GM12878 (cell line): ENCODE measurements around the gene INO80C. TPM values are rescaled to one million over a fixed set of nuclear protein-coding genes. Genes with fewer than 3 reads are reported as not detected.

Experiments used
- ATAC-seq: fragments of 200-7000 bp; cut with Tn5 transposase; 3 replicates; pipeline ENCODE4 v1.9.1; 2020; ENCODE audit warnings: mild to moderate bottlenecking, moderate library complexity
- BruUV-seq: library from RNA; stranded (reverse); fragments of 400-500 nt; replicated peaks from 2 replicates; lab custom pipeline; 2021; lab: Mats Ljungman, UMichigan
- CTCF ChIA-PET: fragments of 300-600 bp; sonication (Branson Sonifier 250); formaldehyde crosslinking; extraction: SDS; loops from one replicate; lab custom pipeline; 2021; ENCODE audit warnings: inconsistent platforms; lab: Yijun Ruan, JAX
- POLR2A ChIA-PET: fragments of 350-600 bp; formaldehyde crosslinking; extraction: SDS; loops from one replicate; lab custom pipeline; 2021; ENCODE audit warnings: inconsistent platforms; lab: Charles Lee
- RAD21 ChIA-PET: fragments of 300-600 bp; sonication (Branson Sonifier 250); formaldehyde crosslinking; loops from one replicate; lab custom pipeline; 2023; ENCODE audit warnings: antibody characterized with exemption; ENCODE audit not compliant: unreplicated experiment; lab: Charles Lee
- SMC1A ChIA-PET: fragments of 300-600 bp; sonication (Branson Sonifier 250); formaldehyde crosslinking; loops from one replicate; lab custom pipeline; 2023; ENCODE audit not compliant: unreplicated experiment, uncharacterized antibody; lab: Charles Lee
- DNase-seq: peaks from one replicate; pipeline ENCODE4 v3.0.0-alpha.2; 2011; ENCODE audit warnings: low read depth, low spot score
- FAIRE-seq: peaks from 3 replicates; lab custom pipeline; 2011; peaks lifted over from hg19 to GRCh38; lab: Jason Lieb, UNC
- H2AFZ ChIP-seq: 2 replicates; pipeline ENCODE4 v1.6.0; 2011; ENCODE audit warnings: low read depth, low read length, control low read depth; ENCODE audit not compliant: control insufficient read depth
- H3K27ac ChIP-seq: 2 replicates; pipeline ENCODE4 v1.5.1; 2011; ENCODE audit warnings: control low read depth; ENCODE audit not compliant: control insufficient read depth, insufficient read depth
- H3K27me3 ChIP-seq, 2 experiments: replicated peaks in 1 of 2; 2 replicates each; pipeline versions ENCODE4 v1.6.0 to v1.6.1; 2011; ENCODE audit warnings: low read length in 1 of 2; ENCODE audit not compliant: control insufficient read depth in 2 of 2, insufficient read depth in 2 of 2
- H3K36me3 ChIP-seq, 2 experiments: 2 replicates each; pipeline ENCODE4 v1.5.1; 2011; ENCODE audit warnings: low read length in 1 of 2; ENCODE audit not compliant: control insufficient read depth in 2 of 2, insufficient read depth in 2 of 2
- H3K4me1 ChIP-seq: 2 replicates; pipeline ENCODE4 v1.6.1; 2011; ENCODE audit warnings: mild to moderate bottlenecking, low read length, moderate library complexity, mixed read lengths; ENCODE audit not compliant: control insufficient read depth, insufficient read depth
- H3K4me2 ChIP-seq: 2 replicates; pipeline ENCODE4 v1.6.0; 2011; ENCODE audit warnings: control low read depth; ENCODE audit not compliant: control insufficient read depth, insufficient read depth
- H3K4me3 ChIP-seq: fragments of 200-600 bp; sonication (generic); 2 replicates; pipeline ENCODE4 v1.5.1; 2016
- H3K79me2 ChIP-seq: 2 replicates; pipeline ENCODE4 v1.6.0; 2011; ENCODE audit warnings: low read length; ENCODE audit not compliant: control insufficient read depth, insufficient read depth
- H3K9ac ChIP-seq: 2 replicates; pipeline ENCODE4 v1.8.0; 2011; ENCODE audit warnings: low read length, control low read depth, mixed read lengths; ENCODE audit not compliant: control insufficient read depth, insufficient read depth
- H3K9me3 ChIP-seq: replicated peaks from 3 replicates; pipeline ENCODE4 v1.5.1; 2011; ENCODE audit warnings: mild to moderate bottlenecking, low read length; ENCODE audit not compliant: control insufficient read depth, insufficient read depth
- H4K20me1 ChIP-seq: 2 replicates; pipeline ENCODE4 v1.6.0; 2011; ENCODE audit not compliant: control insufficient read depth, insufficient read depth
- BHLHE40 ChIP-seq, 2 experiments: fragments of 450-650 bp in 1 of 2; IDR thresholded peaks; 2 replicates each; pipeline ENCODE4 v1.6.1; 2011 to 2017; ENCODE audit warnings: low read depth in 2 of 2, borderline replicate concordance in 1 of 2, improper control_type of control experiment in 1 of 2, low read length in 1 of 2, mild to moderate bottlenecking in 1 of 2
- CBX3 ChIP-seq: fragments of 200-600 bp; sonication (generic); IDR thresholded peaks from 2 replicates; pipeline ENCODE4 v1.6.1; 2016; ENCODE audit warnings: low read depth, borderline replicate concordance
- GABPA ChIP-seq: IDR thresholded peaks from 2 replicates; pipeline ENCODE4 v1.6.1; 2014; ENCODE audit warnings: antibody characterized with exemption, low read depth, mild to moderate bottlenecking, inconsistent platforms
- HCFC1 ChIP-seq: fragments of 150-350 bp; IDR thresholded peaks from 2 replicates; pipeline ENCODE4 v1.6.1; 2014; ENCODE audit warnings: low read length
- HDAC2 ChIP-seq: fragments of 200-600 bp; sonication (generic); IDR thresholded peaks from 2 replicates; pipeline ENCODE4 v1.6.1; 2017
- MTA2 ChIP-seq: fragments of 450-650 bp; IDR thresholded peaks from 2 replicates; pipeline ENCODE4 v1.6.1; 2016; ENCODE audit warnings: low read depth, mild to moderate bottlenecking, moderate library complexity
- MYB ChIP-seq: fragments of 150-350 bp; IDR thresholded peaks from 2 replicates; pipeline ENCODE4 v1.6.1; 2014; ENCODE audit warnings: mild to moderate bottlenecking, low read depth, low read length, borderline replicate concordance
- NRF1 ChIP-seq: conservative IDR thresholded peaks from 2 replicates; pipeline ENCODE4 v1.6.1; 2011; ENCODE audit warnings: mild to moderate bottlenecking, low read depth, low read length, improper control_type of control experiment
- POLR2AphosphoS2 ChIP-seq: IDR thresholded peaks from 2 replicates; pipeline ENCODE4 v1.6.1; 2011; ENCODE audit warnings: low read depth, mild to moderate bottlenecking, low read length, improper control_type of control experiment, moderate library complexity
- POLR2AphosphoS5 ChIP-seq: IDR thresholded peaks from 2 replicates; pipeline ENCODE4 v1.6.1; 2011; ENCODE audit warnings: mild to moderate bottlenecking, low read length, inconsistent platforms
- POU2F2 ChIP-seq: IDR thresholded peaks from 3 replicates; pipeline ENCODE4 v1.6.1; 2011; ENCODE audit warnings: low read depth, mild to moderate bottlenecking, low read length, borderline replicate concordance
- RBBP5 ChIP-seq: fragments of 200-600 bp; sonication (generic); conservative IDR thresholded peaks from 2 replicates; pipeline ENCODE4 v1.6.1; 2016
- SIN3A ChIP-seq: IDR thresholded peaks from 2 replicates; pipeline ENCODE4 v1.6.1; 2012; ENCODE audit warnings: low read depth, low read length, improper control_type of control experiment
- SMC3 ChIP-seq: IDR thresholded peaks from 2 replicates; pipeline ENCODE4 v1.6.1; 2011; ENCODE audit warnings: low read length, improper control_type of control experiment, borderline replicate concordance
- SRF ChIP-seq, 2 experiments: IDR thresholded peaks; 2 replicates each; pipeline ENCODE4 v1.6.1; 2011; ENCODE audit warnings: low read depth in 2 of 2, low read length in 2 of 2, mild to moderate bottlenecking in 1 of 2, moderate library complexity in 1 of 2
- YBX1 ChIP-seq: fragments of 450-650 bp; IDR thresholded peaks from 2 replicates; pipeline ENCODE4 v1.6.1; 2016; ENCODE audit warnings: antibody characterized with exemption
- YY1 ChIP-seq: IDR thresholded peaks from 2 replicates; pipeline ENCODE4 v1.6.1; 2011; ENCODE audit warnings: low read depth, mild to moderate bottlenecking, low read length
- ZNF217 ChIP-seq: fragments of 450-650 bp; IDR thresholded peaks from 2 replicates; pipeline ENCODE4 v1.6.1; 2017; ENCODE audit warnings: antibody characterized with exemption, mild to moderate bottlenecking
- ZNF384 ChIP-seq: IDR thresholded peaks from 2 replicates; pipeline ENCODE4 v1.6.1; 2012; ENCODE audit warnings: low read depth, mild to moderate bottlenecking, low read length, improper control_type of control experiment, borderline replicate concordance
- WGBS: methylation state at CpG from one replicate; pipeline ENCODE4 v1.1.6; 2016; ENCODE audit warnings: low lambda C conversion rate; ENCODE audit not compliant: insufficient replicate concordance, insufficient coverage; ENCODE audit errors: missing lambda C conversion rate; 5-methylcytosine and 5-hydroxymethylcytosine counted together
- in situ Hi-C: fragments of 300-500 bp; cut with MboI; formaldehyde crosslinking; loops from 9 replicates; pipeline ENCODE4 v1.14.3; 2018; ENCODE audit warnings: mixed read lengths
- intact Hi-C: fragments of 100-400 bp; cut with micrococcal nuclease; formaldehyde crosslinking; loops from one replicate; pipeline ENCODE4 v1.14.2; 2022; ENCODE audit not compliant: unreplicated experiment
- polyA plus RNA-seq, 11 experiments: library from polyadenylated mRNA; depleted of rRNA in 4 of 11; unstranded in 6 of 11; stranded (reverse) in 5 of 11; fragments of >200 nt; fragmentation: Nextera tagmentation in 4 of 11; fragmentation: Illumina TruSeq in 1 of 11; extraction: Ambion mirVana in 4 of 11; extraction: Trizol in 1 of 11; gene quantifications; 1 replicate in 1 of 11; 2 replicates in 10 of 11; pipeline versions ENCODE4 v1.2.1 to v1.2.3, GENCODE V29; 2011 to 2016; ENCODE audit warnings: inconsistent platforms in 2 of 11, missing spikeins in 2 of 11, low read depth in 1 of 11
- total RNA-seq, 4 experiments: library from RNA; depleted of rRNA in 3 of 4; stranded (reverse); fragments of >200 nt in 3 of 4; fragmentation: Illumina TruSeq in 1 of 4; extraction: Trizol in 1 of 4; gene quantifications; 2 replicates each; pipeline versions ENCODE4 v1.2.1 to v1.2.3, GENCODE V29; 2013 to 2021
- TF ChIP-seq, protein P1 (sequence below): IDR thresholded peaks from 2 replicates; pipeline ENCODE4 v1.6.1; 2011; ENCODE audit warnings: mild to moderate bottlenecking, low read depth, low read length, moderate library complexity; ENCODE audit not compliant: insufficient replicate concordance
- TF ChIP-seq, protein P2 (sequence below): IDR thresholded peaks from 2 replicates; pipeline ENCODE4 v1.6.1; 2011; ENCODE audit warnings: borderline replicate concordance, low read depth, mild to moderate bottlenecking, moderate library complexity, mixed read lengths, low read length; ENCODE audit not compliant: insufficient read depth; ENCODE audit errors: extremely low read length
- TF ChIP-seq, protein P3 (sequence below): IDR thresholded peaks from 2 replicates; pipeline ENCODE4 v1.6.1; 2012; ENCODE audit warnings: low read depth, low read length, improper control_type of control experiment
- TF ChIP-seq, protein P4 (sequence below): fragments of 450-650 bp; IDR thresholded peaks from 2 replicates; pipeline ENCODE4 v1.6.1; 2016; ENCODE audit warnings: mild to moderate bottlenecking

Gene INO80C
- total and polyA plus RNA-seq, 10 of the 15 experiments (the other 5 are each of a cell fraction or from before 2014, with no cell fraction given) = 9.9 to 43.2 (median 30.1) TPM

DNA sequence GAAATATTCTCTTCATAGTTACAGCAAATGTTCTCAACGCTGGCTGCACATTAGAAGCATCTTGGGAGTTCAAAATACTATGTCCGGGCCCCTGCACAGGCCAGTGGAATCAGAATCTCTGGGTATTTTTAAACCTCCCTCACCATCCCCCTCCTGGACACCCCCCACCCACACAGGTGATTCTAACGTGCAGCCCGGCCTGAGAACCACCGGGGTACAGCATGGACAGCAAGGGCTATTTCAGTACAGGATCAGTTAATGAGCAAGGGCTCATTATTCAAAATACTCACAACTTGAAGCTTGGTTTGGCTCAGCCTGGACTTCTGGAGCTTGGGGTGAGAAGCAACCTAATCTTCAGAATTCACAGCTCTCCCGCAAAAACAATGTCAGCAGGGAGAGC is 31.4 kb downstream of the INO80C start:
- Histone ChIP-seq H3K36me3 (no peaks in the 10 kb centered on the region; a peak in 1 of 4 replicates), H3K79me2 (no peaks in the 10 kb centered on the region), H3K4me3 (no peak overlapping the region), H3K9me3 (no peaks in the 10 kb centered on the region), H4K20me1 (no peaks in the 10 kb centered on the region), H3K27ac (no peak overlapping the region), H3K4me1 (peaks cover 17% of the 10 kb centered on the region), H3K9ac (no peak overlapping the region), H3K4me2 (no peak overlapping the region), H2AFZ (no peak overlapping the region), H3K27me3 (no peaks in the 10 kb centered on the region)
- CTCF ChIA-PET = interaction anchor here (0.6 to 2.1 kb wide), 2 partner anchors 12 to 29 kb away, joined by 4 to 12 read pairs; no protein-coding TSS in a partner anchor
- POLR2A ChIA-PET = interaction anchor here (2.9 to 3.4 kb wide), 2 partner anchors 12 to 28 kb away, joined by 16 to 18 read pairs; no protein-coding TSS in a partner anchor
- peak; percentile 30 for ATAC-seq
- SMC1A ChIA-PET = interaction anchor here (0.5 to 6.2 kb wide), 8 partner anchors 10 to 99 kb away, joined by 3 to 67 read pairs (median 4); no protein-coding TSS in a partner anchor
- RAD21 ChIA-PET = interaction anchor here (0.8 to 2.5 kb wide), 8 partner anchors 11 to 57 kb away, joined by 3 to 13 read pairs (median 6); partner anchors contain the start of gene INO80C
- WGBS = 29% methylated on average over 6 of the region's 6 CpGs
- BruUV-seq = no TSS peak
- in situ Hi-C loops = no loop called here
- no peak for FAIRE-seq
- intact Hi-C loops = no loop called here
- no peak for DNase-seq
- TF ChIP-seq MYB (no peak), ZNF217 (no peak), POU2F2 (peak; percentile 36; the same call in 1 of the 3 replicates), POLR2AphosphoS2 (no peak), POLR2AphosphoS5 (no peak), BHLHE40 (IDR thresholded peaks at IDR 0.05; ENCODE audit: borderline replicate concordance in 1 of 2, low read depth in 2 of 2, low read length in 1 of 2) (peak in 1 of 2 experiments; percentile 15; a peak in 1 of 4 replicates), RBBP5 (no peak), SMC3 (no peak), HDAC2 (no peak), HCFC1 (no peak), SIN3A (no peak), NRF1 (no peak), MTA2 (0 out of 2 replicates have a peak, but pooled peaks have one; percentile 26), YY1 (peak; percentile 4; the same call in 1 of the 2 replicates), SRF (IDR thresholded peaks at IDR 0.05; ENCODE audit: low read depth in 2 of 2, low read length in 2 of 2) (no peak), CBX3 (no peak), GABPA (no peak), YBX1 (no peak), ZNF384 (no peak)
- TF ChIP-seq, protein P1, sequence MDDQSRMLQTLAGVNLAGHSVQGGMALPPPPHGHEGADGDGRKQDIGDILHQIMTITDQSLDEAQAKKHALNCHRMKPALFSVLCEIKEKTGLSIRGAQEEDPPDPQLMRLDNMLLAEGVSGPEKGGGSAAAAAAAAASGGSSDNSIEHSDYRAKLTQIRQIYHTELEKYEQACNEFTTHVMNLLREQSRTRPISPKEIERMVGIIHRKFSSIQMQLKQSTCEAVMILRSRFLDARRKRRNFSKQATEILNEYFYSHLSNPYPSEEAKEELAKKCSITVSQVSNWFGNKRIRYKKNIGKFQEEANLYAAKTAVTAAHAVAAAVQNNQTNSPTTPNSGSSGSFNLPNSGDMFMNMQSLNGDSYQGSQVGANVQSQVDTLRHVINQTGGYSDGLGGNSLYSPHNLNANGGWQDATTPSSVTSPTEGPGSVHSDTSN = no peak
- TF ChIP-seq, protein P2, sequence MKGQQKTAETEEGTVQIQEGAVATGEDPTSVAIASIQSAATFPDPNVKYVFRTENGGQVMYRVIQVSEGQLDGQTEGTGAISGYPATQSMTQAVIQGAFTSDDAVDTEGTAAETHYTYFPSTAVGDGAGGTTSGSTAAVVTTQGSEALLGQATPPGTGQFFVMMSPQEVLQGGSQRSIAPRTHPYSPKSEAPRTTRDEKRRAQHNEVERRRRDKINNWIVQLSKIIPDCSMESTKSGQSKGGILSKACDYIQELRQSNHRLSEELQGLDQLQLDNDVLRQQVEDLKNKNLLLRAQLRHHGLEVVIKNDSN = no peak
- TF ChIP-seq, protein P3, sequence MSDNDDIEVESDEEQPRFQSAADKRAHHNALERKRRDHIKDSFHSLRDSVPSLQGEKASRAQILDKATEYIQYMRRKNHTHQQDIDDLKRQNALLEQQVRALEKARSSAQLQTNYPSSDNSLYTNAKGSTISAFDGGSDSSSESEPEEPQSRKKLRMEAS = no peak
- TF ChIP-seq, protein P4, sequence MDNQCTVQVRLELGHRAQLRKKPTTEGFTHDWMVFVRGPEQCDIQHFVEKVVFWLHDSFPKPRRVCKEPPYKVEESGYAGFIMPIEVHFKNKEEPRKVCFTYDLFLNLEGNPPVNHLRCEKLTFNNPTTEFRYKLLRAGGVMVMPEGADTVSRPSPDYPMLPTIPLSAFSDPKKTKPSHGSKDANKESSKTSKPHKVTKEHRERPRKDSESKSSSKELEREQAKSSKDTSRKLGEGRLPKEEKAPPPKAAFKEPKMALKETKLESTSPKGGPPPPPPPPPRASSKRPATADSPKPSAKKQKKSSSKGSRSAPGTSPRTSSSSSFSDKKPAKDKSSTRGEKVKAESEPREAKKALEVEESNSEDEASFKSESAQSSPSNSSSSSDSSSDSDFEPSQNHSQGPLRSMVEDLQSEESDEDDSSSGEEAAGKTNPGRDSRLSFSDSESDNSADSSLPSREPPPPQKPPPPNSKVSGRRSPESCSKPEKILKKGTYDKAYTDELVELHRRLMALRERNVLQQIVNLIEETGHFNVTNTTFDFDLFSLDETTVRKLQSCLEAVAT = no peak
